Endothelial cell of umbilical vein (primary cell): ENCODE data around the gene WDR48. TPM values are rescaled to one million over a fixed set of nuclear protein-coding genes. Genes with fewer than 3 reads are reported as not detected.

Source experiments
- BruUV-seq: library from RNA; stranded (reverse); fragments of 400-500 nt; replicated peaks from 2 replicates; lab custom pipeline; 2021; lab: Mats Ljungman, UMichigan
- CTCF ChIA-PET: fragments of 300-600, 350-600 bp; sonication (Branson Sonifier 250); formaldehyde crosslinking; loops from one replicate; lab custom pipeline; 2021; ENCODE audit warnings: antibody characterized with exemption, inconsistent platforms; lab: Charles Lee
- POLR2A ChIA-PET: fragments of 300-600, 350-600 bp; sonication (Branson Sonifier 250); formaldehyde crosslinking; loops from one replicate; lab custom pipeline; 2021; ENCODE audit warnings: antibody characterized with exemption, inconsistent platforms; lab: Charles Lee
- DNase-seq: peaks from one replicate; pipeline ENCODE4 v3.0.0-alpha.2; 2011; ENCODE audit warnings: low read depth, low spot score
- FAIRE-seq: peaks from 2 replicates; lab custom pipeline; 2011; peaks lifted over from hg19 to GRCh38; lab: Jason Lieb, UNC
- H2AFZ ChIP-seq: 2 replicates; pipeline ENCODE4 v1.6.0; 2012; ENCODE audit warnings: low read depth, low read length, control low read depth, inconsistent platforms
- H3K27ac ChIP-seq: 2 replicates; pipeline ENCODE4 v1.5.1; 2011; ENCODE audit warnings: low read depth, mild to moderate bottlenecking, control low read depth, low read length, moderate library complexity; ENCODE audit not compliant: insufficient read depth
- H3K27me3 ChIP-seq, 2 experiments: 2 replicates each; pipeline versions ENCODE4 v1.6.0 to v1.6.1; 2011; ENCODE audit warnings: low read length in 2 of 2, mixed read lengths in 1 of 2; ENCODE audit not compliant: control insufficient read depth in 2 of 2, insufficient read depth in 2 of 2
- H3K36me3 ChIP-seq, 2 experiments: 2 replicates in 1 of 2; 3 replicates in 1 of 2; pipeline ENCODE4 v1.5.1; 2011; ENCODE audit warnings: low read length in 2 of 2, mild to moderate bottlenecking in 1 of 2, moderate library complexity in 1 of 2; ENCODE audit not compliant: control insufficient read depth in 2 of 2, insufficient read depth in 2 of 2; ENCODE audit errors: extremely low read depth in 1 of 2
- H3K4me1 ChIP-seq: 3 replicates; pipeline ENCODE4 v1.5.1; 2011; ENCODE audit warnings: mild to moderate bottlenecking, low read length; ENCODE audit not compliant: control insufficient read depth, insufficient read depth; ENCODE audit errors: extremely low read depth
- H3K4me2 ChIP-seq: 2 replicates; pipeline ENCODE4 v1.6.1; 2011; ENCODE audit warnings: low read length, control low read depth, mixed read lengths; ENCODE audit not compliant: insufficient read depth
- H3K4me3 ChIP-seq, 3 experiments: fragments of 200-600 bp in 1 of 3; sonication (generic), shearing (Covaris generic) in 1 of 3; replicated peaks in 1 of 3; 2 replicates each; pipeline ENCODE4 v1.5.1; 2011 to 2016; ENCODE audit warnings: control low read depth in 3 of 3, low read length in 3 of 3, mild to moderate bottlenecking in 2 of 3, inconsistent platforms in 1 of 3, low read depth in 1 of 3, moderate library complexity in 1 of 3; ENCODE audit not compliant: insufficient read depth in 1 of 3
- H3K79me2 ChIP-seq: 2 replicates; pipeline ENCODE4 v1.6.0; 2012; ENCODE audit warnings: low read length, inconsistent platforms; ENCODE audit not compliant: control insufficient read depth, insufficient read depth
- H3K9ac ChIP-seq: replicated peaks from 2 replicates; pipeline ENCODE3; 2011; ENCODE audit warnings: low read length, control low read depth; ENCODE audit not compliant: insufficient read depth; ENCODE audit errors: extremely low read depth
- H3K9me1 ChIP-seq: replicated peaks from 3 replicates; pipeline ENCODE4 v1.6.0; 2011; ENCODE audit warnings: mild to moderate bottlenecking, low read length; ENCODE audit not compliant: control insufficient read depth, insufficient read depth; ENCODE audit errors: extremely low read depth
- H3K9me3 ChIP-seq: replicated peaks from 2 replicates; pipeline ENCODE4 v1.5.1; 2012; ENCODE audit warnings: low read length, inconsistent platforms; ENCODE audit not compliant: control insufficient read depth, insufficient read depth
- H4K20me1 ChIP-seq: replicated peaks from 2 replicates; pipeline ENCODE3; 2011; ENCODE audit warnings: mild to moderate bottlenecking, low read length; ENCODE audit not compliant: control insufficient read depth, insufficient read depth; ENCODE audit errors: extremely low read depth
- EZH2 ChIP-seq: IDR thresholded peaks from 2 replicates; pipeline ENCODE4 v1.6.1; 2012; ENCODE audit warnings: borderline replicate concordance, low read depth, mild to moderate bottlenecking, moderate library complexity, low read length, inconsistent platforms; ENCODE audit not compliant: severe bottlenecking
- FOS ChIP-seq: IDR thresholded peaks from 2 replicates; pipeline ENCODE4 v1.6.1; 2011; ENCODE audit warnings: mild to moderate bottlenecking, low read length, moderate library complexity, borderline replicate concordance; ENCODE audit not compliant: insufficient read depth
- GATA2 ChIP-seq: IDR thresholded peaks from 2 replicates; pipeline ENCODE4 v1.7.0; 2011; ENCODE audit warnings: low read depth, mild to moderate bottlenecking, moderate library complexity, mixed read lengths, low read length; ENCODE audit not compliant: insufficient read length, insufficient read depth
- JUN ChIP-seq: IDR thresholded peaks from 2 replicates; pipeline ENCODE4 v1.6.1; 2011; ENCODE audit warnings: borderline replicate concordance, low read depth; ENCODE audit not compliant: insufficient read length, insufficient read depth
- MYC ChIP-seq: IDR thresholded peaks from one replicate; pipeline ENCODE4 v1.6.1; 2011; ENCODE audit warnings: mild to moderate bottlenecking, low read depth, low read length
- POLR2A ChIP-seq: IDR thresholded peaks from 2 replicates; pipeline ENCODE4 v1.6.1; 2012; ENCODE audit warnings: low read depth, mild to moderate bottlenecking, control low read depth, low read length
- POLR2AphosphoS5 ChIP-seq: IDR thresholded peaks from 2 replicates; pipeline ENCODE4 v1.6.1; 2012; ENCODE audit warnings: low read depth, mild to moderate bottlenecking, control low read depth, low read length, moderate library complexity; ENCODE audit not compliant: insufficient read depth
- dilution Hi-C: fragments of 300-500 bp; cut with MboI; formaldehyde crosslinking; loops from one replicate; pipeline ENCODE4 v1.15.0; 2019; ENCODE audit warnings: low sequenced_read_pairs; ENCODE audit not compliant: extremely low pct_ligation_motif_present
- intact Hi-C: fragments of 100-400 bp; cut with micrococcal nuclease; formaldehyde crosslinking; loops from one replicate; pipeline ENCODE4 v1.10.0; 2022
- polyA plus RNA-seq, 4 experiments: library from polyadenylated mRNA; depleted of rRNA in 3 of 4; stranded (reverse) in 3 of 4; unstranded in 1 of 4; fragments of >200 nt; gene quantifications; 2 replicates each; pipeline versions ENCODE4 v1.2.1 to v1.2.3, GENCODE V29; 2011 to 2012; ENCODE audit warnings: missing spikeins in 1 of 4
- total RNA-seq: library from RNA; stranded (reverse); gene quantifications from 2 replicates; pipeline ENCODE4 v1.2.3, GENCODE V29; 2021
- TF ChIP-seq, protein P1 (sequence below): IDR thresholded peaks from 2 replicates; pipeline ENCODE4 v1.6.1; 2011; ENCODE audit not compliant: insufficient read depth, insufficient read length
- TF ChIP-seq, protein P2 (sequence below), 2 donors: IDR thresholded peaks; 1 replicate in 1 of 2; 2 replicates in 1 of 2; pipeline ENCODE4 v1.5.1; 2011; ENCODE audit warnings: low read length in 2 of 2, mild to moderate bottlenecking in 2 of 2, moderate library complexity in 2 of 2, control low read depth in 1 of 2, inconsistent platforms in 1 of 2, low read depth in 1 of 2; ENCODE audit not compliant: insufficient read depth in 1 of 2; ENCODE audit errors: extremely low read depth in 1 of 2

WDR48 gene
- total and polyA plus RNA-seq, 2 donors (not counting 3 experiments of a cell fraction or from before 2014, with no cell fraction given) = 13.7 to 25.3 TPM

DNA sequence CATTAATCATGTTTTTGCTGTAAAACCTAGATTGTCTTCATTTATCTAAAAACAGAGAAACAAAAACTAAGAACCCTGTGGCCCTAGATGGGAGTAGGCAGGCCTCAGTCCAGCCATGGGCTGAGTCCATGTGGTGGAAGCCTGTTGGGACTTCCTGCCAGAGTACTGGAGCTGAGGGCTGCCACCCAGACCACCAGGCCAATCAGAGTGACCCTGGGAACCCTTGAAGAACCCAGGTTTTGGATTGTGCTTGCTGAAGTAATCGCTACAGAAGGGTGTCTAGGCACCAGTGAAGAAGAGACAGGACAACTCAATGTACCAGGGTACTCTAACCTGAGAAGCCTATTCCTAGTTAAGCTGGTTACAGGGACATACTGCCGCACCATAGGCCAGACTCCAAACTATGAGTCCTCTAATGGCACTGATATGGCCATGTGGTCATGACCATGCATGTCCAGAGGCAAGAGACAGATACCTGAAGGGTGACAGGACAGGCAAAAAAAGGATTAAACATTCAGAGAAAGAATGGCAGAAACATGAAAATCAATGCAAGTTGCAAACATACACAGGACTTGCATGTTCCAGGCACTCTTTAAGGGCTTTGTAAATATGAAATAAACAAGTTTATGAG, 88.6 kb downstream of the WDR48 start:
- dilution Hi-C loops (no loop called here), intact Hi-C loops (loop anchor here (10.0 kb wide), 1 partner anchor 416 kb away; no protein-coding TSS in a partner anchor)
- Histone ChIP-seq H3K27ac (no peak overlapping the region), H3K4me1 (peaks cover 10% of the 10 kb centered on the region), H3K4me2 (no peak overlapping the region), H3K9ac (no peak overlapping the region), H3K27me3 (no peaks in the 10 kb centered on the region), H3K9me3 (no peaks in the 10 kb centered on the region), H3K9me1 (no peaks in the 10 kb centered on the region), H2AFZ (no peak overlapping the region), H3K79me2 (peaks cover 38% of the 10 kb centered on the region), H4K20me1 (no peaks in the 10 kb centered on the region), H3K36me3 (peaks cover 0 to 30% of the 10 kb centered on the region in 2 experiments), H3K4me3 (no peak overlapping the region)
- ChIA-PET POLR2A (interaction anchor here (2.0 kb wide), 1 partner anchor 38 kb away, joined by 5 read pairs; no protein-coding TSS in a partner anchor), CTCF (interaction anchor here (1.0 to 1.3 kb wide), 3 partner anchors 50 to 148 kb away, joined by 3 to 4 read pairs (median 4); no protein-coding TSS in a partner anchor)
- TF ChIP-seq GATA2 (no peak), POLR2AphosphoS5 (no peak), FOS (no peak), POLR2A (no peak), EZH2 (no peak), MYC (no peak), JUN (no peak)
- TF ChIP-seq, protein P1, sequence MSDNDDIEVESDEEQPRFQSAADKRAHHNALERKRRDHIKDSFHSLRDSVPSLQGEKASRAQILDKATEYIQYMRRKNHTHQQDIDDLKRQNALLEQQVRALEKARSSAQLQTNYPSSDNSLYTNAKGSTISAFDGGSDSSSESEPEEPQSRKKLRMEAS = no peak
- TF ChIP-seq, protein P2, sequence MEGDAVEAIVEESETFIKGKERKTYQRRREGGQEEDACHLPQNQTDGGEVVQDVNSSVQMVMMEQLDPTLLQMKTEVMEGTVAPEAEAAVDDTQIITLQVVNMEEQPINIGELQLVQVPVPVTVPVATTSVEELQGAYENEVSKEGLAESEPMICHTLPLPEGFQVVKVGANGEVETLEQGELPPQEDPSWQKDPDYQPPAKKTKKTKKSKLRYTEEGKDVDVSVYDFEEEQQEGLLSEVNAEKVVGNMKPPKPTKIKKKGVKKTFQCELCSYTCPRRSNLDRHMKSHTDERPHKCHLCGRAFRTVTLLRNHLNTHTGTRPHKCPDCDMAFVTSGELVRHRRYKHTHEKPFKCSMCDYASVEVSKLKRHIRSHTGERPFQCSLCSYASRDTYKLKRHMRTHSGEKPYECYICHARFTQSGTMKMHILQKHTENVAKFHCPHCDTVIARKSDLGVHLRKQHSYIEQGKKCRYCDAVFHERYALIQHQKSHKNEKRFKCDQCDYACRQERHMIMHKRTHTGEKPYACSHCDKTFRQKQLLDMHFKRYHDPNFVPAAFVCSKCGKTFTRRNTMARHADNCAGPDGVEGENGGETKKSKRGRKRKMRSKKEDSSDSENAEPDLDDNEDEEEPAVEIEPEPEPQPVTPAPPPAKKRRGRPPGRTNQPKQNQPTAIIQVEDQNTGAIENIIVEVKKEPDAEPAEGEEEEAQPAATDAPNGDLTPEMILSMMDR (IDR thresholded peaks at IDR 0.05; ENCODE audit: extremely low read depth in 1 of 2, insufficient read depth in 1 of 2, low read depth in 1 of 2, low read length in 2 of 2) = no peak
- FAIRE-seq = no peak
- BruUV-seq = no TSS peak
- no peak for DNase-seq
